Endothelial cell of umbilical vein (primary cell): ENCODE data around the gene PUM2. TPM values are rescaled to one million over a fixed set of nuclear protein-coding genes. Genes with fewer than 3 reads are reported as not detected.

Experiments used
- BruUV-seq: library from RNA; stranded (reverse); fragments of 400-500 nt; replicated peaks from 2 replicates; lab custom pipeline; 2021; lab: Mats Ljungman, UMichigan
- CTCF ChIA-PET: fragments of 300-600, 350-600 bp; sonication (Branson Sonifier 250); formaldehyde crosslinking; loops from one replicate; lab custom pipeline; 2021; ENCODE audit warnings: antibody characterized with exemption, inconsistent platforms; lab: Charles Lee
- POLR2A ChIA-PET: fragments of 300-600, 350-600 bp; sonication (Branson Sonifier 250); formaldehyde crosslinking; loops from one replicate; lab custom pipeline; 2021; ENCODE audit warnings: antibody characterized with exemption, inconsistent platforms; lab: Charles Lee
- DNase-seq: peaks from one replicate; pipeline ENCODE4 v3.0.0-alpha.2; 2011; ENCODE audit warnings: low read depth, low spot score
- FAIRE-seq: peaks from 2 replicates; lab custom pipeline; 2011; peaks lifted over from hg19 to GRCh38; lab: Jason Lieb, UNC
- H2AFZ ChIP-seq: 2 replicates; pipeline ENCODE4 v1.6.0; 2012; ENCODE audit warnings: low read depth, low read length, control low read depth, inconsistent platforms
- H3K27ac ChIP-seq: 2 replicates; pipeline ENCODE4 v1.5.1; 2011; ENCODE audit warnings: low read depth, mild to moderate bottlenecking, control low read depth, low read length, moderate library complexity; ENCODE audit not compliant: insufficient read depth
- H3K27me3 ChIP-seq, 2 experiments: 2 replicates each; pipeline versions ENCODE4 v1.6.0 to v1.6.1; 2011; ENCODE audit warnings: low read length in 2 of 2, mixed read lengths in 1 of 2; ENCODE audit not compliant: control insufficient read depth in 2 of 2, insufficient read depth in 2 of 2
- H3K36me3 ChIP-seq, 2 experiments: 2 replicates in 1 of 2; 3 replicates in 1 of 2; pipeline ENCODE4 v1.5.1; 2011; ENCODE audit warnings: low read length in 2 of 2, mild to moderate bottlenecking in 1 of 2, moderate library complexity in 1 of 2; ENCODE audit not compliant: control insufficient read depth in 2 of 2, insufficient read depth in 2 of 2; ENCODE audit errors: extremely low read depth in 1 of 2
- H3K4me1 ChIP-seq: 3 replicates; pipeline ENCODE4 v1.5.1; 2011; ENCODE audit warnings: mild to moderate bottlenecking, low read length; ENCODE audit not compliant: control insufficient read depth, insufficient read depth; ENCODE audit errors: extremely low read depth
- H3K4me2 ChIP-seq: 2 replicates; pipeline ENCODE4 v1.6.1; 2011; ENCODE audit warnings: low read length, control low read depth, mixed read lengths; ENCODE audit not compliant: insufficient read depth
- H3K4me3 ChIP-seq, 3 experiments: fragments of 200-600 bp in 1 of 3; sonication (generic), shearing (Covaris generic) in 1 of 3; replicated peaks in 1 of 3; 2 replicates each; pipeline ENCODE4 v1.5.1; 2011 to 2016; ENCODE audit warnings: control low read depth in 3 of 3, low read length in 3 of 3, mild to moderate bottlenecking in 2 of 3, inconsistent platforms in 1 of 3, low read depth in 1 of 3, moderate library complexity in 1 of 3; ENCODE audit not compliant: insufficient read depth in 1 of 3
- H3K79me2 ChIP-seq: 2 replicates; pipeline ENCODE4 v1.6.0; 2012; ENCODE audit warnings: low read length, inconsistent platforms; ENCODE audit not compliant: control insufficient read depth, insufficient read depth
- H3K9ac ChIP-seq: replicated peaks from 2 replicates; pipeline ENCODE3; 2011; ENCODE audit warnings: low read length, control low read depth; ENCODE audit not compliant: insufficient read depth; ENCODE audit errors: extremely low read depth
- H3K9me1 ChIP-seq: replicated peaks from 3 replicates; pipeline ENCODE4 v1.6.0; 2011; ENCODE audit warnings: mild to moderate bottlenecking, low read length; ENCODE audit not compliant: control insufficient read depth, insufficient read depth; ENCODE audit errors: extremely low read depth
- H3K9me3 ChIP-seq: replicated peaks from 2 replicates; pipeline ENCODE4 v1.5.1; 2012; ENCODE audit warnings: low read length, inconsistent platforms; ENCODE audit not compliant: control insufficient read depth, insufficient read depth
- H4K20me1 ChIP-seq: replicated peaks from 2 replicates; pipeline ENCODE3; 2011; ENCODE audit warnings: mild to moderate bottlenecking, low read length; ENCODE audit not compliant: control insufficient read depth, insufficient read depth; ENCODE audit errors: extremely low read depth
- CTCF ChIP-seq, 2 donors: IDR thresholded peaks; 1 replicate in 1 of 2; 2 replicates in 1 of 2; pipeline ENCODE4 v1.5.1; 2011; ENCODE audit warnings: low read length in 2 of 2, mild to moderate bottlenecking in 2 of 2, moderate library complexity in 2 of 2, control low read depth in 1 of 2, inconsistent platforms in 1 of 2, low read depth in 1 of 2; ENCODE audit not compliant: insufficient read depth in 1 of 2; ENCODE audit errors: extremely low read depth in 1 of 2
- EZH2 ChIP-seq: IDR thresholded peaks from 2 replicates; pipeline ENCODE4 v1.6.1; 2012; ENCODE audit warnings: borderline replicate concordance, low read depth, mild to moderate bottlenecking, moderate library complexity, low read length, inconsistent platforms; ENCODE audit not compliant: severe bottlenecking
- FOS ChIP-seq: IDR thresholded peaks from 2 replicates; pipeline ENCODE4 v1.6.1; 2011; ENCODE audit warnings: mild to moderate bottlenecking, low read length, moderate library complexity, borderline replicate concordance; ENCODE audit not compliant: insufficient read depth
- GATA2 ChIP-seq: IDR thresholded peaks from 2 replicates; pipeline ENCODE4 v1.7.0; 2011; ENCODE audit warnings: low read depth, mild to moderate bottlenecking, moderate library complexity, mixed read lengths, low read length; ENCODE audit not compliant: insufficient read length, insufficient read depth
- JUN ChIP-seq: IDR thresholded peaks from 2 replicates; pipeline ENCODE4 v1.6.1; 2011; ENCODE audit warnings: borderline replicate concordance, low read depth; ENCODE audit not compliant: insufficient read length, insufficient read depth
- MAX ChIP-seq: IDR thresholded peaks from 2 replicates; pipeline ENCODE4 v1.6.1; 2011; ENCODE audit not compliant: insufficient read depth, insufficient read length
- MYC ChIP-seq: IDR thresholded peaks from one replicate; pipeline ENCODE4 v1.6.1; 2011; ENCODE audit warnings: mild to moderate bottlenecking, low read depth, low read length
- POLR2A ChIP-seq: IDR thresholded peaks from 2 replicates; pipeline ENCODE4 v1.6.1; 2012; ENCODE audit warnings: low read depth, mild to moderate bottlenecking, control low read depth, low read length
- POLR2AphosphoS5 ChIP-seq: IDR thresholded peaks from 2 replicates; pipeline ENCODE4 v1.6.1; 2012; ENCODE audit warnings: low read depth, mild to moderate bottlenecking, control low read depth, low read length, moderate library complexity; ENCODE audit not compliant: insufficient read depth
- dilution Hi-C: fragments of 300-500 bp; cut with MboI; formaldehyde crosslinking; loops from one replicate; pipeline ENCODE4 v1.15.0; 2019; ENCODE audit warnings: low sequenced_read_pairs; ENCODE audit not compliant: extremely low pct_ligation_motif_present
- intact Hi-C: fragments of 100-400 bp; cut with micrococcal nuclease; formaldehyde crosslinking; loops from one replicate; pipeline ENCODE4 v1.10.0; 2022
- polyA plus RNA-seq, 4 experiments: library from polyadenylated mRNA; depleted of rRNA in 3 of 4; stranded (reverse) in 3 of 4; unstranded in 1 of 4; fragments of >200 nt; gene quantifications; 2 replicates each; pipeline versions ENCODE4 v1.2.1 to v1.2.3, GENCODE V29; 2011 to 2012; ENCODE audit warnings: missing spikeins in 1 of 4
- total RNA-seq: library from RNA; stranded (reverse); gene quantifications from 2 replicates; pipeline ENCODE4 v1.2.3, GENCODE V29; 2021

PUM2 gene
- total and polyA plus RNA-seq, 2 donors (not counting 3 experiments of a cell fraction or from before 2014, with no cell fraction given) = 32.9 to 83.7 TPM

GRCh38 chr2:20203521-20204225 lies 147.0 kb downstream of the PUM2 start:
- POLR2A ChIA-PET = no interaction called here
- no peaks in the 10 kb centered on the region for H3K27me3 ChIP-seq
- H3K4me2 ChIP-seq = no peak overlapping the region
- intact Hi-C loops (no loop called here), dilution Hi-C loops (no loop called here)
- H3K4me1 ChIP-seq = no peaks in the 10 kb centered on the region
- H2AFZ ChIP-seq = no peak overlapping the region
- no peak overlapping the region for H3K27ac ChIP-seq
- BruUV-seq = no TSS peak
- H3K9ac ChIP-seq = no peak overlapping the region
- H3K4me3 ChIP-seq = no peak overlapping the region
- H3K36me3 ChIP-seq = no peaks in the 10 kb centered on the region
- FAIRE-seq = no peak
- CTCF ChIA-PET = interaction anchor here (0.9 to 4.8 kb wide), 4 partner anchors 12 to 188 kb away, joined by 3 to 26 read pairs (median 4); no protein-coding TSS in a partner anchor
- no peaks in the 10 kb centered on the region for H3K9me3 ChIP-seq
- DNase-seq = no peak
- H4K20me1 ChIP-seq = no peaks in the 10 kb centered on the region
- TF ChIP-seq CTCF (IDR thresholded peaks at IDR 0.05; ENCODE audit: extremely low read depth in 1 of 2, insufficient read depth in 1 of 2, low read depth in 1 of 2, low read length in 2 of 2) (no peak), FOS (no peak), POLR2A (no peak), EZH2 (no peak), GATA2 (no peak), JUN (no peak), POLR2AphosphoS5 (no peak), MAX (no peak), MYC (no peak)
- H3K79me2 ChIP-seq = no peaks in the 10 kb centered on the region
- H3K9me1 ChIP-seq = no peaks in the 10 kb centered on the region
